ENCODE measurements around the gene CTBP2. TPM values are rescaled to one million over a fixed set of nuclear protein-coding genes. Genes with fewer than 3 reads are reported as not detected.

The CTBP2 gene
- total and polyA plus RNA-seq, 11 donors: 10.1 to 45.5 (median 29.1) TPM

DNA sequence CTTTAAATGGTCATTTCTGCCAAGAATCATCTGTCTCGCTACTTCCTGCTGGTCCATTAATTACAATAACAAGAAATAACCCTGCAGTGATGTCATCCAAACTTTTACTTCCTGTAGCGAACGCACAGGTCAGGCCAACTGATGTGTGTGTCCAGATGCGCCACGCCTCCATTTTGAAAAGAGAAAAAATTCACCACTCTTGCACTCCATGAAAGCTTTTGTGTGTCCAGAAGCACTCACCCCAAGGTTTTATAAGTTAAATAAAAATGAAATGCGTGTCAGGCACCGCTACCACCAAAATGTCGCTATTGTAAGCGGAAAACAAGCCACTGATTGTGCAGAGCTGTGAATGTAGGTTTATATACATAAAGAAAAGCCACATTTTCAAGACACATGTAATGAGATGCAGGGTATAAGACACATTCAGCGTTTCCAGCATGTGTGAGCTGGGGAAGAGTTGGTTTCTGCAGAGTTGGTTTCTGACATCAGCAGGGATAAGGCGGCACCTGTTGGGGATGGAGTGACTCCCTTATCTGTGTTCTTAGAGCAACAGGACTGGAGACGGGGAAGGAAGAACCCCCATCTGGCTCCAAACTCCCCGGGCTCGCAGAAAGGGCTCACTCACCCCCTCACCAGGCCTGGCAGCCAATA, 83.3 kb downstream of the CTBP2 start:
- intact Hi-C loops (cut with DNase I): loop anchor here in 1 of 10 donors (5.0 kb wide), 1 partner anchor 80 kb away; no protein-coding TSS in a partner anchor
- H3K4me1 ChIP-seq: peaks cover 0 to 54% (median 21%) of the 10 kb centered on the region in 12 donors
- TF ChIP-seq, protein P1, sequence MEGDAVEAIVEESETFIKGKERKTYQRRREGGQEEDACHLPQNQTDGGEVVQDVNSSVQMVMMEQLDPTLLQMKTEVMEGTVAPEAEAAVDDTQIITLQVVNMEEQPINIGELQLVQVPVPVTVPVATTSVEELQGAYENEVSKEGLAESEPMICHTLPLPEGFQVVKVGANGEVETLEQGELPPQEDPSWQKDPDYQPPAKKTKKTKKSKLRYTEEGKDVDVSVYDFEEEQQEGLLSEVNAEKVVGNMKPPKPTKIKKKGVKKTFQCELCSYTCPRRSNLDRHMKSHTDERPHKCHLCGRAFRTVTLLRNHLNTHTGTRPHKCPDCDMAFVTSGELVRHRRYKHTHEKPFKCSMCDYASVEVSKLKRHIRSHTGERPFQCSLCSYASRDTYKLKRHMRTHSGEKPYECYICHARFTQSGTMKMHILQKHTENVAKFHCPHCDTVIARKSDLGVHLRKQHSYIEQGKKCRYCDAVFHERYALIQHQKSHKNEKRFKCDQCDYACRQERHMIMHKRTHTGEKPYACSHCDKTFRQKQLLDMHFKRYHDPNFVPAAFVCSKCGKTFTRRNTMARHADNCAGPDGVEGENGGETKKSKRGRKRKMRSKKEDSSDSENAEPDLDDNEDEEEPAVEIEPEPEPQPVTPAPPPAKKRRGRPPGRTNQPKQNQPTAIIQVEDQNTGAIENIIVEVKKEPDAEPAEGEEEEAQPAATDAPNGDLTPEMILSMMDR (IDR thresholded peaks at IDR 0.05): no peak
- TF ChIP-seq POLR2A (IDR thresholded peaks at IDR 0.05): no peak
- ATAC-seq (peak in 2 of 4 donors; percentile 22 to 79), DNase-seq (no peak)
- WGBS, 4 donors: 61 to 67% (median 64%) methylated on average over 14 of the region's 14 CpGs
- H3K36me3 ChIP-seq: peaks cover 0 to 18% (median 9%) of the 10 kb centered on the region in 9 donors
- H3K27me3 ChIP-seq: no peaks in the 10 kb centered on the region
- no peaks in the 10 kb centered on the region for H3K9me3 ChIP-seq
- peak overlapping the region in 11 of 12 donors; percentile 20 to 75 (median 45) for H3K27ac ChIP-seq
- H3K4me3 ChIP-seq: no peak overlapping the region

DNA sequence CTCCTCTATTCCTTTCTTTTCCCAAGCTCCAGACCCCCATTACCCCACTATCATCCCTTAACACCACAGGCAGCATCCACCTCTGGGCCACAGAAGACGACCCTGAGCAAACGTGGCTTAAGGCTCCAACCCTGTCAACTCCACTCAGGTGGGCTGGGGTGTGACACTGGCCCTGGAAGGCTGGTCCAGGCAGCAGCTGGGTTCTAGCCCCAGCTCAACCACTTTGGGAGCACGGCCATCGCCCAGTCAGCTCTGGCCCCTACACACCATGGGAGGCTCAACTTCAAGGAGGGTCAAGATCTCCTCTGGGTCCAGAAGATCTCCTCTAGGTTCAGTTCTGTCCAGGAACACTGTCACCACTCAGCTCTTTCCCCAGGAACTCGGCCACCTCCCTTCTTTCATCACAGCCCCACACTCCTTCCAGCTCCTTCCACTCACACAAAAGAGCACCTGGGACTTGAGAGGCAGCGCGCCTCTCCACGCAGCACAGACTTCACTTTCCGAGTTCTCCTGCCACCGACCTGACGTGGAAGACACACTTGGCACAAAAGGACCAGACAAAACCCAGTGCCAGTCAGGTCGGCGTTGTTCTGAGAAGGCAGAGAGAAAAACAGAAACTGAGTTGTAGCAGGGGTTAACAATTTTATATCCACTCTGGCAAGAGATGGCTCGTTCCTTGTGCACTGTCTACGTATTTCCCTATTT, 84.1 kb downstream of the CTBP2 start:
- WGBS, 4 donors: 58 to 76% (median 68%) methylated on average over 15 of the region's 15 CpGs
- DNase-seq (no peak), ATAC-seq (no peak)
- H3K4me1 ChIP-seq: peaks cover 0 to 47% (median 16%) of the 10 kb centered on the region in 12 donors
- intact Hi-C loops (cut with DNase I): loop anchor here in 1 of 10 donors (5.0 kb wide), 1 partner anchor 81 kb away; no protein-coding TSS in a partner anchor
- H3K9me3 ChIP-seq: no peaks in the 10 kb centered on the region
- H3K27ac ChIP-seq: peak overlapping the region in 11 of 12 donors; percentile 22 to 75 (median 63)
- TF ChIP-seq, protein P1 (IDR thresholded peaks at IDR 0.05): no peak
- TF ChIP-seq POLR2A (IDR thresholded peaks at IDR 0.05): no peak
- H3K27me3 ChIP-seq: no peaks in the 10 kb centered on the region
- no peak overlapping the region for H3K4me3 ChIP-seq
- peaks cover 0 to 16% (median 9%) of the 10 kb centered on the region in 9 donors for H3K36me3 ChIP-seq

DNA sequence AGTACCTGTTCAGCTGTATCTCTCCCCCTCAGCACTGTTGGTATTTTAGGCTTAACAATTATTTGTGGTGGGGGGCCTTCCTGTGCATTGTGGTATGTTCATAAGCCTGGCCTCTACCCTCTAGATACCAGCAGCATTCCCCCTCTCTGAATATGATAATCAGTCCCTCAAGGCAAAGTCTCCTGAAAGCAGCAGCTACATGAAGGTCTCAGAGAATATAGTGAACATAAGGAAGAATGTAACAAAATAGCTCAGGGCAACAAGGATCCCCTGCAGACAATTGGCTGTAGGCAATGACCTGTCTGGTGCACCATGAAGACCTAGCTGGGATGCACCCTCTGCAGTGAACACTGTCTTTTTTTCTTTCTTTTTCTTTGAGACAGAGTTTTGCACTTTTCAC, 86.4 kb downstream of the CTBP2 start:
- TF ChIP-seq, protein P1 (IDR thresholded peaks at IDR 0.05): no peak
- no peak for TF ChIP-seq POLR2A (IDR thresholded peaks at IDR 0.05)
- no peak for DNase-seq
- Histone ChIP-seq H3K36me3 (peaks cover 0 to 18% (median 9%) of the 10 kb centered on the region in 9 donors), H3K9me3 (no peaks in the 10 kb centered on the region), H3K4me1 (peaks cover 0 to 31% (median 9%) of the 10 kb centered on the region in 12 donors), H3K27ac (no peak overlapping the region), H3K4me3 (no peak overlapping the region), H3K27me3 (no peaks in the 10 kb centered on the region)
- intact Hi-C loops (cut with DNase I): loop anchor here in 1 of 10 donors (5.0 kb wide), 1 partner anchor 38 kb away; no protein-coding TSS in a partner anchor
- no peak for ATAC-seq

DNA sequence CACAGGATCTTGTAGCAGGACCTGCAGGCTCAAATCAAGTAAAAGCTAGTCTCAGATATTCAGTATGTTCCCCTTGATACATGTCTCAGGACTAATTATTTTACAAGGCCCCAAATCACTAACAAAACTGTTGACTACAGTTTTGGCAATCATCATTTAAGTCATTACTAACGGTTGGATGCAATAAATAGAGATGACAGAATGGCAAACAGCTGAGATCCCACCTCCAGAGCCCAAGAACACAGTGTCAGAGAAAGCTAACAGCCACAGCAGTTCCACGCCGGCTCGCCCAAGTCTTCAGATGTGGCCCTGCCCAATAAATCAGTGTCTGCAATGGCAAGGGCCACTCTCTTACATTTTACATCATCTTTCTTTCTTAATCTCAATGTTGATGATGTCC, 87.6 kb downstream of the CTBP2 start:
- DNase-seq: no peak
- WGBS, 4 donors: 74 to 84% (median 77%) methylated on average over 4 of the region's 4 CpGs
- no peaks in the 10 kb centered on the region for H3K9me3 ChIP-seq

More for the DNA sequence above, 87.6 kb downstream of the CTBP2 start:
- Histone ChIP-seq H3K36me3 (peaks cover 0 to 18% (median 9%) of the 10 kb centered on the region in 9 donors), H3K4me1 (peaks cover 0 to 35% (median 12%) of the 10 kb centered on the region in 12 donors), H3K4me3 (no peak overlapping the region), H3K27ac (no peak overlapping the region), H3K27me3 (no peaks in the 10 kb centered on the region)
- intact Hi-C loops (cut with DNase I): loop anchor here in 1 of 10 donors (5.0 kb wide), 1 partner anchor 40 kb away; no protein-coding TSS in a partner anchor
- no peak for ATAC-seq
- TF ChIP-seq POLR2A (IDR thresholded peaks at IDR 0.05): no peak
- TF ChIP-seq, protein P1 (IDR thresholded peaks at IDR 0.05): no peak
